Measurements from ENCODE around the gene SULT1A2.

GRCh38 chr16:28587386-28587785, 9.5 kb downstream of the SULT1A2 start:
- TF ChIP-seq POLR2A (IDR thresholded peaks at IDR 0.05; ENCODE audit: low read length) (no peak), GATA1 (IDR thresholded peaks at IDR 0.05; ENCODE audit: low read depth, low read length) (no peak)
